Smooth muscle cell (in vitro differentiated cells): Measurements from ENCODE around the gene SLC38A1. TPM values are rescaled to one million over a fixed set of nuclear protein-coding genes. Genes with fewer than 3 reads are reported as not detected.

Source experiments
- DNase-seq: peaks from one replicate; lab custom pipeline; 2025; ENCODE audit not compliant: unreplicated experiment; lab: John Stamatoyannopoulos, UW
- H2AFZ ChIP-seq: fragments of 200-600 bp; sonication (generic); 2 replicates; pipeline ENCODE4 v1.6.0; 2016; ENCODE audit warnings: antibody characterized with exemption, low read depth, mild to moderate bottlenecking
- H3F3A ChIP-seq: fragments of 200-600 bp; sonication (generic); 2 replicates; pipeline ENCODE4 v1.6.0; 2017; ENCODE audit warnings: antibody characterized with exemption, low read depth
- H3K27ac ChIP-seq: fragments of 200-600 bp; sonication (generic); 2 replicates; pipeline ENCODE4 v1.5.1; 2016; ENCODE audit warnings: low read depth, mild to moderate bottlenecking
- H3K27me3 ChIP-seq: fragments of 200-600 bp; sonication (generic); 2 replicates; pipeline ENCODE4 v1.6.1; 2016; ENCODE audit warnings: low read depth, mild to moderate bottlenecking
- H3K36me3 ChIP-seq: fragments of 200-600 bp; sonication (generic); 2 replicates; pipeline ENCODE4 v1.5.1; 2016; ENCODE audit warnings: low read depth
- H3K4me1 ChIP-seq: fragments of 200-600 bp; sonication (generic); 2 replicates; pipeline ENCODE4 v1.5.1; 2016; ENCODE audit warnings: low read depth
- H3K4me2 ChIP-seq: fragments of 200-600 bp; sonication (generic); 2 replicates; pipeline ENCODE4 v1.6.0; 2016; ENCODE audit warnings: mild to moderate bottlenecking
- H3K4me3 ChIP-seq: fragments of 200-600 bp; sonication (generic); 2 replicates; pipeline ENCODE4 v1.5.1; 2016; ENCODE audit warnings: mild to moderate bottlenecking
- H3K79me2 ChIP-seq: fragments of 200-600 bp; sonication (generic); 2 replicates; pipeline ENCODE4 v1.6.0; 2016; ENCODE audit warnings: low read depth, mild to moderate bottlenecking
- H3K9ac ChIP-seq: fragments of 200-600 bp; sonication (generic); 2 replicates; pipeline ENCODE4 v1.6.0; 2016; ENCODE audit warnings: low read depth
- H3K9me3 ChIP-seq: fragments of 200-600 bp; sonication (generic); replicated peaks from 2 replicates; pipeline ENCODE4 v1.5.1; 2016; ENCODE audit warnings: low read depth
- H4K20me1 ChIP-seq: fragments of 200-600 bp; sonication (generic); 2 replicates; pipeline ENCODE4 v1.6.0; 2016; ENCODE audit warnings: low read depth
- WGBS: methylation state at CpG from one replicate; pipeline ENCODE4 v1.1.7; 2016; ENCODE audit warnings: low lambda C conversion rate; 5-methylcytosine and 5-hydroxymethylcytosine counted together
- polyA plus RNA-seq: library from polyadenylated mRNA; unstranded; fragments of >200 nt; fragmentation: Nextera tagmentation; extraction: Ambion mirVana; gene quantifications from 2 replicates; pipeline ENCODE4 v1.2.1, GENCODE V29; 2016
- total RNA-seq: library from RNA; depleted of rRNA; stranded (reverse); fragments of >200 nt; gene quantifications from 2 replicates; pipeline ENCODE4 v1.2.3, GENCODE V29; 2014
- TF ChIP-seq, protein P1 (sequence below): fragments of 200-600 bp; sonication (generic); IDR thresholded peaks from 2 replicates; pipeline ENCODE4 v1.5.1; 2017; ENCODE audit warnings: borderline replicate concordance, mild to moderate bottlenecking, antibody characterized with exemption; ENCODE audit not compliant: insufficient read depth, poor library complexity, severe bottlenecking

SLC38A1 gene
- total and polyA plus RNA-seq, 2 experiments from 2014 or later = 23.5 to 85.8 TPM

GRCh38 chr12:46238821-46239220, 30.0 kb downstream of the SLC38A1 start:
- Histone ChIP-seq H3K27me3 (no peaks in the 10 kb centered on the region), H3F3A (no peaks in the 10 kb centered on the region), H4K20me1 (peaks cover 38% of the 10 kb centered on the region), H3K36me3 (no peaks in the 10 kb centered on the region), H2AFZ (no peak overlapping the region), H3K9ac (no peak overlapping the region), H3K4me2 (no peak overlapping the region), H3K79me2 (peaks cover 67% of the 10 kb centered on the region), H3K4me3 (no peak overlapping the region), H3K27ac (no peak overlapping the region), H3K9me3 (no peaks in the 10 kb centered on the region), H3K4me1 (no peaks in the 10 kb centered on the region)
- 95% methylated on average over 1 of the region's 1 CpG for WGBS
- TF ChIP-seq, protein P1, sequence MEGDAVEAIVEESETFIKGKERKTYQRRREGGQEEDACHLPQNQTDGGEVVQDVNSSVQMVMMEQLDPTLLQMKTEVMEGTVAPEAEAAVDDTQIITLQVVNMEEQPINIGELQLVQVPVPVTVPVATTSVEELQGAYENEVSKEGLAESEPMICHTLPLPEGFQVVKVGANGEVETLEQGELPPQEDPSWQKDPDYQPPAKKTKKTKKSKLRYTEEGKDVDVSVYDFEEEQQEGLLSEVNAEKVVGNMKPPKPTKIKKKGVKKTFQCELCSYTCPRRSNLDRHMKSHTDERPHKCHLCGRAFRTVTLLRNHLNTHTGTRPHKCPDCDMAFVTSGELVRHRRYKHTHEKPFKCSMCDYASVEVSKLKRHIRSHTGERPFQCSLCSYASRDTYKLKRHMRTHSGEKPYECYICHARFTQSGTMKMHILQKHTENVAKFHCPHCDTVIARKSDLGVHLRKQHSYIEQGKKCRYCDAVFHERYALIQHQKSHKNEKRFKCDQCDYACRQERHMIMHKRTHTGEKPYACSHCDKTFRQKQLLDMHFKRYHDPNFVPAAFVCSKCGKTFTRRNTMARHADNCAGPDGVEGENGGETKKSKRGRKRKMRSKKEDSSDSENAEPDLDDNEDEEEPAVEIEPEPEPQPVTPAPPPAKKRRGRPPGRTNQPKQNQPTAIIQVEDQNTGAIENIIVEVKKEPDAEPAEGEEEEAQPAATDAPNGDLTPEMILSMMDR = no peak
- DNase-seq = no peak

GRCh38 chr12:46237371-46238045, 31.3 kb downstream of the SLC38A1 start:
- WGBS = 90% methylated on average over 3 of the region's 3 CpGs
- H3K79me2 ChIP-seq = peaks cover 66% of the 10 kb centered on the region

GRCh38 chr12:46234000-46234399, 34.8 kb downstream of the SLC38A1 start:
- peaks cover 15% of the 10 kb centered on the region for H4K20me1 ChIP-seq
- H3K9ac ChIP-seq = no peak overlapping the region
- H3K4me2 ChIP-seq = no peak overlapping the region
- TF ChIP-seq, protein P1 = no peak
- no peaks in the 10 kb centered on the region for H3F3A ChIP-seq
- no peaks in the 10 kb centered on the region for H3K27me3 ChIP-seq
- WGBS = 94% methylated on average over 1 of the region's 1 CpG
- no peak overlapping the region for H3K27ac ChIP-seq
- H3K4me1 ChIP-seq = no peaks in the 10 kb centered on the region
- H3K36me3 ChIP-seq = no peaks in the 10 kb centered on the region
- no peak overlapping the region for H3K4me3 ChIP-seq
- H3K9me3 ChIP-seq = no peaks in the 10 kb centered on the region
- no peak for DNase-seq
- peaks cover 74% of the 10 kb centered on the region for H3K79me2 ChIP-seq
- no peak overlapping the region for H2AFZ ChIP-seq

More at GRCh38 chr12:46237371-46238045, 31.3 kb downstream of the SLC38A1 start:
- Histone ChIP-seq H2AFZ (no peak overlapping the region), H3K9me3 (no peaks in the 10 kb centered on the region), H3K27ac (no peak overlapping the region), H3K4me2 (no peak overlapping the region), H3K4me3 (no peak overlapping the region), H3K4me1 (no peaks in the 10 kb centered on the region), H3K9ac (no peak overlapping the region), H4K20me1 (peaks cover 31% of the 10 kb centered on the region), H3K36me3 (no peaks in the 10 kb centered on the region), H3K27me3 (no peaks in the 10 kb centered on the region), H3F3A (no peaks in the 10 kb centered on the region)
- DNase-seq = no peak
- TF ChIP-seq, protein P1 = no peak

GRCh38 chr12:46233423-46233822, 35.4 kb downstream of the SLC38A1 start:
- TF ChIP-seq, protein P1 = no peak
- Histone ChIP-seq H4K20me1 (peaks cover 13% of the 10 kb centered on the region), H3K9ac (no peak overlapping the region), H3K4me3 (no peak overlapping the region), H3F3A (no peaks in the 10 kb centered on the region), H2AFZ (no peak overlapping the region), H3K9me3 (no peaks in the 10 kb centered on the region), H3K27ac (no peak overlapping the region), H3K4me2 (no peak overlapping the region), H3K27me3 (no peaks in the 10 kb centered on the region), H3K36me3 (no peaks in the 10 kb centered on the region), H3K4me1 (no peaks in the 10 kb centered on the region), H3K79me2 (peaks cover 74% of the 10 kb centered on the region)
- no peak for DNase-seq
- WGBS = 92% methylated on average over 2 of the region's 2 CpGs
